HEK293T (cell line): Measurements from ENCODE around the gene ARRDC1.

Experiments used
- ARNT ChIP-seq: fragments of 450-650 bp; IDR thresholded peaks from 2 replicates; pipeline ENCODE4 v1.6.1; 2017; ENCODE audit warnings: mild to moderate bottlenecking
- LEF1 ChIP-seq: fragments of 450-650 bp; IDR thresholded peaks from 2 replicates; pipeline ENCODE4 v1.6.1; 2017; ENCODE audit warnings: mild to moderate bottlenecking, borderline replicate concordance
- TARDBP ChIP-seq: fragments of 450-650 bp; IDR thresholded peaks from 2 replicates; pipeline ENCODE4 v1.6.1; 2016

DNA sequence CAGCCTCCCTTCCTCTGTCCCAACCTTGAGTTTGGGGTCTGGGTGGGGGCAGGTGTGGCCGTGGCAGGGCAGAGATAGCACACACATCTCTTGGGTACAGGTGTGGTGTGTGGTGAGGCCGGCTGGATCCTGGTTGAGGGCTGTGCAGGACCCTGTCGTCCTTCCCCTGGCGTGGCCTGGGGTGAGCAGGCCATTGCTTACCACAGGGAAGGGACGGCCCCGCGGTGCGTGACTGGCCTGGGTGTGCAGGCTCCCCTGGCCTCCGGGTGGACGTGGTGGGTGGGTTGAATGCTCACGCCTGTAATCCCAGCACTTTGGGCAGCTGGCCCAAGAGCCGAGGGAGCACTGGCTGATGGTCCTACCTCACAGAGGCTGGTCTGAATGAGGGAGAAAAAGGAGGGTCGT lies 1.2 kb downstream of the ARRDC1 start:
- TF ChIP-seq LEF1 (no peak), TARDBP (no peak), ARNT (no peak)
